GM18519 (cell line): Measurements from ENCODE around the gene C1orf74.

ENCODE experiments used
- ATAC-seq: cut with Tn5 transposase; IDR thresholded peaks from one replicate; pipeline ENCODE4 v1.9.1; 2021; ENCODE audit warnings: mild to moderate bottlenecking, moderate library complexity; ENCODE audit not compliant: unreplicated experiment, low FRiP score

C1orf74 gene

GRCh38 chr1:209748620-209749019 is 35.7 kb downstream of the C1orf74 start:
- no peak for ATAC-seq

GRCh38 chr1:209747580-209748262 is 36.6 kb downstream of the C1orf74 start:
- peak; percentile 31 for ATAC-seq

- no peak for ATAC-seq
Observed at GRCh38 chr1:209746451-209747165, 37.8 kb downstream of the C1orf74 start.

- no peak for ATAC-seq
Observed at GRCh38 chr1:209743145-209743482, 41.2 kb downstream of the C1orf74 start.

- ATAC-seq, result no peak
Observed at GRCh38 chr1:209742409-209743144, 41.8 kb downstream of the C1orf74 start.

- no peak for ATAC-seq
Observed at GRCh38 chr1:209741889-209742288, 42.5 kb downstream of the C1orf74 start.

GRCh38 chr1:209741193-209741592 is 43.2 kb downstream of the C1orf74 start:
- no peak for ATAC-seq

GRCh38 chr1:209738270-209738669 is 46.1 kb downstream of the C1orf74 start:
- ATAC-seq, result no peak

GRCh38 chr1:209737118-209737505 is 47.2 kb downstream of the C1orf74 start:
- ATAC-seq, result no peak

GRCh38 chr1:209736490-209737117 is 47.8 kb downstream of the C1orf74 start:
- ATAC-seq, result no peak

GRCh38 chr1:209733409-209734192 is 50.8 kb downstream of the C1orf74 start:
- ATAC-seq, result no peak

GRCh38 chr1:209732725-209733124 is 51.6 kb downstream of the C1orf74 start:
- ATAC-seq, result no peak

GRCh38 chr1:209729436-209729835 is 54.9 kb downstream of the C1orf74 start:
- no peak for ATAC-seq
